ENCODE results near the gene SLC9A9.

SLC9A9 gene

DNA sequence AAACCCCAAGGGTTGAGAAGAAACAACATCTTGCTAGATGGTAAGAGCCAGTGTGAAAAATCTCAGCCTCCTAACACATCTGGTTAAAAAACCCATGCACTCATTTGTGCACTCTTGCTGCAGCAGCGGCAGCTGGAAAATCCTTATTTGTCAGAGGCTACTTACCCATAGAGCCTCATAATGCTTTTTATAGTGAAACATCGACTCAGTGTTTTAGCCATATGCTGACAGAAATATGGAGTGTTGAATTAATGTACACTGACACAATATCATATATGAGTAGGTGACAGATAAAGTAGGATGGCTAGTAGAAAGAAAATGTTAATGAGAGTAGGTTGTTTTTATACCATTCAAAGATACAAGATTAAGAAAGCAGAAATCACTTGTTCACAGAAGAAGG, 13.0 kb downstream of the SLC9A9 start:
- no peaks in the 10 kb centered on the region for H3K27me3 ChIP-seq (ENCODE audit: control insufficient read depth, insufficient read depth, low read length)
- H3K9me3 ChIP-seq (ENCODE audit: control insufficient read depth, low read length): no peaks in the 10 kb centered on the region
- no peak overlapping the region for H3K9ac ChIP-seq (ENCODE audit: low read length)
- H3K4me3 ChIP-seq (ENCODE audit: low read length): no peak overlapping the region
- peaks cover 14% of the 10 kb centered on the region for H3K4me1 ChIP-seq (ENCODE audit: control insufficient read depth, insufficient read depth, low read length)
- no peaks in the 10 kb centered on the region for H3K36me3 ChIP-seq (ENCODE audit: control insufficient read depth, insufficient read depth, low read length)

GRCh38 chr3:143832433-143832832, 15.8 kb downstream of the SLC9A9 start:
- peaks cover 17% of the 10 kb centered on the region for H3K4me1 ChIP-seq (ENCODE audit: control insufficient read depth, insufficient read depth, low read length)
- H3K9ac ChIP-seq (ENCODE audit: low read length): no peak overlapping the region
- H3K36me3 ChIP-seq (ENCODE audit: control insufficient read depth, insufficient read depth, low read length): no peaks in the 10 kb centered on the region
- no peaks in the 10 kb centered on the region for H3K9me3 ChIP-seq (ENCODE audit: control insufficient read depth, low read length)
- no peak overlapping the region for H3K4me3 ChIP-seq (ENCODE audit: low read length)
- H3K27me3 ChIP-seq (ENCODE audit: control insufficient read depth, insufficient read depth, low read length): no peaks in the 10 kb centered on the region

DNA sequence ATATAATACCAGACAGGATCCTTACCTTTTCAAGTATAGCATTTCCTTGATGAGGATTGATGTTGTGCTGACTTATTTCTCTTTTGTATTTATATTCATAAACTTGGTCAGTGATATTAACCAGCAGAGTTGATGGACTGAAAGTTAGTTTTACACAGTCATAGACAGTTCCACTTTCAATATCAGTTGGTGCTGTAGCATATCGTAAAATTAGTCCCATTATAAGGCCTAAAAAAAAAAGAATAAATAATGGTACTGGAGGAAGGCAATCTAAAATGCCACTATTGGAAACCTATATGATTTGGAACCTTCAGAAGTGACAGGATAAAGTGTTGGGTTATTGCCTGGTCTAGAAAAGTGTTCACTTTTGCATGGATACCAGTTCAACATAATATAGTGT, 16.3 kb downstream of the SLC9A9 start:
- Histone ChIP-seq H3K4me1 (ENCODE audit: control insufficient read depth, insufficient read depth, low read length) (peaks cover 17% of the 10 kb centered on the region), H3K9me3 (ENCODE audit: control insufficient read depth, low read length) (no peaks in the 10 kb centered on the region), H3K4me3 (ENCODE audit: low read length) (no peak overlapping the region), H3K36me3 (ENCODE audit: control insufficient read depth, insufficient read depth, low read length) (no peaks in the 10 kb centered on the region), H3K27me3 (ENCODE audit: control insufficient read depth, insufficient read depth, low read length) (no peaks in the 10 kb centered on the region), H3K9ac (ENCODE audit: low read length) (no peak overlapping the region)

DNA sequence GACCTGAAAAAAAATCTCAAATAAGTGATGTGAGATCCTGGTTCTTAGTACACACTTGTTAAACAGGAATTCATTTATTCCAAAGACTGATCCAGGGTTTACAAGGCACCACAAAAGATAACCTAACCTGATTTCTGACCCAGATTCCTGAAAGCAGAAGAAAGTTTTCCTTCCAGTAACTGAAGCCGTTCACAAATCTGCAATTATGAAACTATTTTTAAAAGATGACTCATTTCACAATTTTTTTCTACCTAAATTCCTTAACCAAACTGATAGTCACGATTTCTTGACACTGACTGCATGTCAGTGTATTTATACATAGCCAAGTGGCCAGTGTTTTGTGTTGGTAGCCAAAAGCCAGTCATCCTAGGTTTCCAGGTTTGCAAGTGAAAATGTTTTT, 17.1 kb downstream of the SLC9A9 start:
- Histone ChIP-seq H3K9me3 (ENCODE audit: control insufficient read depth, low read length) (no peaks in the 10 kb centered on the region), H3K4me1 (ENCODE audit: control insufficient read depth, insufficient read depth, low read length) (peaks cover 20% of the 10 kb centered on the region), H3K27me3 (ENCODE audit: control insufficient read depth, insufficient read depth, low read length) (no peaks in the 10 kb centered on the region), H3K36me3 (ENCODE audit: control insufficient read depth, insufficient read depth, low read length) (no peaks in the 10 kb centered on the region), H3K9ac (ENCODE audit: low read length) (no peak overlapping the region), H3K4me3 (ENCODE audit: low read length) (no peak overlapping the region)

DNA sequence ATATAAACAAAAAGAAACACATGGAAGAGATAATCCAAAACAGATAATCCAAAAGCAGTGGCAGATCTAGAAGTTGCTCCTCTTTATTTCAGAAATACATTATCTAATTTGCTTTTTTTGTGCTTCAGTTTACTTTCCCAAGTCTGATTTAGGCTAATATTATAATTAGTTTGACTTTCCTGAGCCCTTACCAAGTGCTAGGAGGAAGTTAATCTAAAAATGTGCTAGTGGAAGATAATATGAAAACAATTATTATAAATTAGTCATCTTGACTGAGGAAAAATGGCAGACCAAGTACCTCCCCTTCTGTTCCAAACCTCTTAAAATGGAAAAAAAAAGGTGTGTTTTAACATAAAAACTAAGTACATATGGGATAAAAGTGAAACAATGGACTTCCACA, 17.5 kb downstream of the SLC9A9 start:
- H3K9me3 ChIP-seq (ENCODE audit: control insufficient read depth, low read length): no peaks in the 10 kb centered on the region
- H3K27me3 ChIP-seq (ENCODE audit: control insufficient read depth, insufficient read depth, low read length): no peaks in the 10 kb centered on the region
- H3K4me3 ChIP-seq (ENCODE audit: low read length): no peak overlapping the region
- H3K4me1 ChIP-seq (ENCODE audit: control insufficient read depth, insufficient read depth, low read length): peaks cover 24% of the 10 kb centered on the region
- H3K9ac ChIP-seq (ENCODE audit: low read length): no peak overlapping the region
- H3K36me3 ChIP-seq (ENCODE audit: control insufficient read depth, insufficient read depth, low read length): no peaks in the 10 kb centered on the region

GRCh38 chr3:143830063-143830462, 18.2 kb downstream of the SLC9A9 start:
- Histone ChIP-seq H3K36me3 (ENCODE audit: control insufficient read depth, insufficient read depth, low read length) (no peaks in the 10 kb centered on the region), H3K27me3 (ENCODE audit: control insufficient read depth, insufficient read depth, low read length) (no peaks in the 10 kb centered on the region), H3K4me3 (ENCODE audit: low read length) (no peak overlapping the region), H3K9ac (ENCODE audit: low read length) (no peak overlapping the region), H3K4me1 (ENCODE audit: control insufficient read depth, insufficient read depth, low read length) (peaks cover 28% of the 10 kb centered on the region), H3K9me3 (ENCODE audit: control insufficient read depth, low read length) (no peaks in the 10 kb centered on the region)

DNA sequence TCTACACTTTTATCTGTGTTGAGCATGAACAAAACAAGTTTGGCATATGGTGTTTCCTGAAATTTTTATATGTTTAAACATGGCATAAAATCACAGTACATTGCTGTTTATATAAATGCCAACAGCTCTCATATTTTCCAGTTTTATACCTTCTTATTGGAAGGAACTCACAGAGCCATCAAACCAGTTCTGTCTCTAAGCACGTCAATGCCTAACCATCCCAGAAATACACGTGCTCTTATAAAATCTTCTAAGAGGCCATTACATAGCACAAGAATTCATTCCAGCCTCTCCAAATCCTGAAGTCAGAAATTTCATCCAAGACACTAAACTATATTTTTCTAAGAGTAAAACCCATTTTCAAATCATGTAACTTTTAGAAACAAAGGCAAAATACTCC, 20.8 kb downstream of the SLC9A9 start:
- Histone ChIP-seq H3K4me1 (ENCODE audit: control insufficient read depth, insufficient read depth, low read length) (peaks cover 27% of the 10 kb centered on the region), H3K9me3 (ENCODE audit: control insufficient read depth, low read length) (no peaks in the 10 kb centered on the region), H3K9ac (ENCODE audit: low read length) (no peak overlapping the region), H3K27me3 (ENCODE audit: control insufficient read depth, insufficient read depth, low read length) (no peaks in the 10 kb centered on the region), H3K4me3 (ENCODE audit: low read length) (no peak overlapping the region), H3K36me3 (ENCODE audit: control insufficient read depth, insufficient read depth, low read length) (no peaks in the 10 kb centered on the region)

DNA sequence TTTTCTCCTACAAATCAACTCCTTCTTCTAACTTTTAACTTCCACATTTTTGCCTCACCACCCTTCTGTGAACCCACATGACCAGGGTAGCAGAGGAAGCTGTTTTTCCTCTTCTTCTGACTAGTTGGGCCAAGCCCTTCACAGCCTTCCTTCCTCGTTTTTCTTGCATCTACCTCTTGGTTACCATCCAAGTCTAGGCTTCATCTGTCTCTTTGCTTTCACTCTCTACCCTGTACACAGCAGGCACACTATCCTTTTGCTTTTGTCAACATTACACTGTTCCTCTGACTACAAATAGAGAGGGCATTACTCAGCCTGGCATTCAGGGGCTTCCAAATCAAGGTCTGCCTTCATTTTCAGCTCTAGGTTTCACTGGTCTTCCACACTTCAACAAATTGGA, 22.0 kb downstream of the SLC9A9 start:
- Histone ChIP-seq H3K9me3 (ENCODE audit: control insufficient read depth, low read length) (no peaks in the 10 kb centered on the region), H3K4me3 (ENCODE audit: low read length) (no peak overlapping the region), H3K9ac (ENCODE audit: low read length) (no peak overlapping the region), H3K4me1 (ENCODE audit: control insufficient read depth, insufficient read depth, low read length) (peaks cover 23% of the 10 kb centered on the region), H3K27me3 (ENCODE audit: control insufficient read depth, insufficient read depth, low read length) (no peaks in the 10 kb centered on the region), H3K36me3 (ENCODE audit: control insufficient read depth, insufficient read depth, low read length) (no peaks in the 10 kb centered on the region)

- Histone ChIP-seq H3K4me3 (ENCODE audit: low read length) (no peak overlapping the region), H3K9me3 (ENCODE audit: control insufficient read depth, low read length) (no peaks in the 10 kb centered on the region), H3K27me3 (ENCODE audit: control insufficient read depth, insufficient read depth, low read length) (no peaks in the 10 kb centered on the region), H3K9ac (ENCODE audit: low read length) (no peak overlapping the region), H3K36me3 (ENCODE audit: control insufficient read depth, insufficient read depth, low read length) (no peaks in the 10 kb centered on the region), H3K4me1 (ENCODE audit: control insufficient read depth, insufficient read depth, low read length) (peaks cover 18% of the 10 kb centered on the region)
Observed at GRCh38 chr3:143825513-143825912, 22.8 kb downstream of the SLC9A9 start.

DNA sequence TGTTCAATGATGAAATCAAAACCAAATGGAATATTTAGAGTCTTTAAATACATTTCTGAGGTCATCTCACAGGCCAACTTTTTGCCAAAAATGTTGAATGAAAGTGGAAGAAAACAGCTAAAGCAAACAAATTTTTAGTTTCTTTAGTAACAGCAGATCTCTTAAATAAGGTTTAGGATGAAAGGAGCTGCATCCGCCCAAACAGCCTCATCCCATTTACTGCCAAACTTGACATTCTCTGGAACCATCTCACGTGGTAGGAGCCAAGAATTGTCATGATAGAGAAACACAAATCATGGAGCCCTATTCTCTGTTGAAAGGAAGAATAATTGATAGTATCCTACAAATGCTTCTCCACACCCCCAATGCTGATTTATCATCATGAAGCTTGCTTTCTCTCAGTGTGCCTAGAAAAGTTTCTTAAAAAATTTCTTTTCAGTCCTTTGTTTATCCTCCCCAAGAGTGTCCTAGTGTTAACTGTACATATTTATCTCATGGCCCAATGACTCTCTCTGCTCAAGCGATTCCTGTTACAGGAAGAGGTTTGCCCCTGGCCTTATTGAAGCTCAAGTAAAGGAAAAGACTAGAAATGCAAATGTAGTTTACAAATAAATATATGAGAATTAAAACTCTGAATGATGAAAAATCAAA, 23.4 kb downstream of the SLC9A9 start:
- no peaks in the 10 kb centered on the region for H3K36me3 ChIP-seq (ENCODE audit: control insufficient read depth, insufficient read depth, low read length)
- no peaks in the 10 kb centered on the region for H3K9me3 ChIP-seq (ENCODE audit: control insufficient read depth, low read length)
- no peaks in the 10 kb centered on the region for H3K27me3 ChIP-seq (ENCODE audit: control insufficient read depth, insufficient read depth, low read length)
- H3K4me3 ChIP-seq (ENCODE audit: low read length): no peak overlapping the region
- no peak overlapping the region for H3K9ac ChIP-seq (ENCODE audit: low read length)
- H3K4me1 ChIP-seq (ENCODE audit: control insufficient read depth, insufficient read depth, low read length): peaks cover 15% of the 10 kb centered on the region

- Histone ChIP-seq H3K4me1 (ENCODE audit: control insufficient read depth, insufficient read depth, low read length) (peaks cover 22% of the 10 kb centered on the region), H3K4me3 (ENCODE audit: low read length) (no peak overlapping the region), H3K36me3 (ENCODE audit: control insufficient read depth, insufficient read depth, low read length) (no peaks in the 10 kb centered on the region), H3K9ac (ENCODE audit: low read length) (no peak overlapping the region), H3K9me3 (ENCODE audit: control insufficient read depth, low read length) (no peaks in the 10 kb centered on the region), H3K27me3 (ENCODE audit: control insufficient read depth, insufficient read depth, low read length) (no peaks in the 10 kb centered on the region)
Observed at GRCh38 chr3:143822798-143823197, 25.5 kb downstream of the SLC9A9 start.

- Histone ChIP-seq H3K4me1 (ENCODE audit: control insufficient read depth, insufficient read depth, low read length) (peaks cover 22% of the 10 kb centered on the region), H3K9me3 (ENCODE audit: control insufficient read depth, low read length) (no peaks in the 10 kb centered on the region), H3K4me3 (ENCODE audit: low read length) (no peak overlapping the region), H3K36me3 (ENCODE audit: control insufficient read depth, insufficient read depth, low read length) (no peaks in the 10 kb centered on the region), H3K9ac (ENCODE audit: low read length) (no peak overlapping the region), H3K27me3 (ENCODE audit: control insufficient read depth, insufficient read depth, low read length) (no peaks in the 10 kb centered on the region)
Observed at GRCh38 chr3:143822374-143822773, 25.9 kb downstream of the SLC9A9 start.

- Histone ChIP-seq H3K9me3 (ENCODE audit: control insufficient read depth, low read length) (no peaks in the 10 kb centered on the region), H3K4me3 (ENCODE audit: low read length) (no peak overlapping the region), H3K27me3 (ENCODE audit: control insufficient read depth, insufficient read depth, low read length) (no peaks in the 10 kb centered on the region), H3K9ac (ENCODE audit: low read length) (no peak overlapping the region), H3K36me3 (ENCODE audit: control insufficient read depth, insufficient read depth, low read length) (no peaks in the 10 kb centered on the region), H3K4me1 (ENCODE audit: control insufficient read depth, insufficient read depth, low read length) (peaks cover 22% of the 10 kb centered on the region)
Observed at GRCh38 chr3:143821862-143822261, 26.4 kb downstream of the SLC9A9 start.
